Endothelial cell of hepatic sinusoid (primary cell): ENCODE measurements around the gene RAB1A.
"Not testable (repeated sequence)": the region's sequence is repeated elsewhere in the genome, so short reads cannot be mapped to it uniquely, and the experiment has no call there.

ENCODE experiments used
- in situ Hi-C: cut with HindIII; loops from 2 replicates; pipeline ENCODE4 v1.10.0; 2017; ENCODE audit warnings: low sequenced_read_pairs

Gene RAB1A

GRCh38 chr2:65129826-65130663 is at the start of gene RAB1A:
Gene RAB1A (minus strand): TSS chr2:65130106. CDS start chr2:65129915, 191 bp downstream.
- in situ Hi-C loops = loop anchor here (5.0 kb wide), 1 partner anchor 48 kb away; no protein-coding TSS in a partner anchor

- in situ Hi-C loops = no loop called here
Measured at GRCh38 chr2:65177751-65178442, 48.0 kb upstream of the RAB1A start.

- in situ Hi-C loops = no loop called here
Measured at GRCh38 chr2:65175894-65176530, 46.1 kb upstream of the RAB1A start.

GRCh38 chr2:65174031-65174430 is 44.1 kb upstream of the RAB1A start:
- in situ Hi-C loops = not testable (repeated sequence)

- in situ Hi-C loops = no loop called here
Measured at GRCh38 chr2:65172994-65173790, 43.3 kb upstream of the RAB1A start.

GRCh38 chr2:65170611-65171477 is 40.9 kb upstream of the RAB1A start:
- in situ Hi-C loops = not testable (repeated sequence)

- in situ Hi-C loops = loop anchor here (10.0 kb wide), 1 partner anchor 245 kb away; no protein-coding TSS in a partner anchor
Measured at GRCh38 chr2:65169760-65170136, 39.8 kb upstream of the RAB1A start.

GRCh38 chr2:65165558-65165957 is 35.7 kb upstream of the RAB1A start:
- in situ Hi-C loops = loop anchor here (10.0 kb wide), 1 partner anchor 241 kb away; no protein-coding TSS in a partner anchor

- in situ Hi-C loops = loop anchor here (10.0 kb wide), 1 partner anchor 240 kb away; no protein-coding TSS in a partner anchor
Measured at GRCh38 chr2:65164426-65164891, 34.6 kb upstream of the RAB1A start.

- in situ Hi-C loops = loop anchor here (10.0 kb wide), 1 partner anchor 237 kb away; no protein-coding TSS in a partner anchor
Measured at GRCh38 chr2:65161551-65162100, 31.7 kb upstream of the RAB1A start.

GRCh38 chr2:65159906-65160305 is 30.0 kb upstream of the RAB1A start:
- in situ Hi-C loops = loop anchor here (10.0 kb wide), 1 partner anchor 235 kb away; no protein-coding TSS in a partner anchor

- in situ Hi-C loops = no loop called here
Measured at GRCh38 chr2:65159261-65159660, 29.4 kb upstream of the RAB1A start.

GRCh38 chr2:65158557-65158956 is 28.7 kb upstream of the RAB1A start:
- in situ Hi-C loops = no loop called here

- in situ Hi-C loops = not testable (repeated sequence)
Measured at GRCh38 chr2:65157856-65158255, 27.9 kb upstream of the RAB1A start.

GRCh38 chr2:65156041-65156440 is 26.1 kb upstream of the RAB1A start:
- in situ Hi-C loops = no loop called here

GRCh38 chr2:65153515-65153914 is 23.6 kb upstream of the RAB1A start:
- in situ Hi-C loops = no loop called here

- in situ Hi-C loops = no loop called here
Measured at GRCh38 chr2:65146078-65146477, 16.2 kb upstream of the RAB1A start.

GRCh38 chr2:65144571-65144970 is 14.7 kb upstream of the RAB1A start:
- in situ Hi-C loops = no loop called here

- in situ Hi-C loops = no loop called here
Measured at GRCh38 chr2:65142515-65142914, 12.6 kb upstream of the RAB1A start.
